K562 (cell line): ENCODE data around the gene CFAP53. TPM values are rescaled to one million over a fixed set of nuclear protein-coding genes. Genes with fewer than 3 reads are reported as not detected.
A peak's percentile ranks its signal among the peaks of the same experiment; 100 is the strongest.

Experiments used
- ATAC-seq: fragments of 200-7000 bp; cut with Tn5 transposase; 3 replicates; pipeline ENCODE4 v1.9.1; 2020; ENCODE audit warnings: moderate library complexity
- BruUV-seq: library from RNA; stranded (reverse); fragments of 400-500 nt; replicated peaks from 2 replicates; lab custom pipeline; 2021; lab: Mats Ljungman, UMichigan
- CTCF ChIA-PET: fragments of 300-600 bp; formaldehyde crosslinking; extraction: SDS; loops from one replicate; lab custom pipeline; 2021; ENCODE audit warnings: low intra/inter-chr PET ratio; lab: Yijun Ruan, JAX
- POLR2A ChIA-PET: fragments of 300-600, 350-650 bp; sonication (Branson Sonifier 250); formaldehyde crosslinking; extraction: SDS; loops from one replicate; lab custom pipeline; 2021; ENCODE audit warnings: antibody characterized with exemption, inconsistent platforms; lab: Yijun Ruan, JAX
- DNase-seq, 4 experiments: peaks; one replicate each; pipeline versions ENCODE4 v3.0.0 to v3.0.0-alpha.2; 2011 to 2018; ENCODE audit warnings: low spot score in 3 of 4, mixed read lengths in 3 of 4; ENCODE audit errors: extremely low read depth in 1 of 4
- FAIRE-seq: peaks from 2 replicates; lab custom pipeline; 2011; peaks lifted over from hg19 to GRCh38; lab: Jason Lieb, UNC
- H2AFZ ChIP-seq: 2 replicates; pipeline ENCODE4 v1.6.0; 2011; ENCODE audit warnings: low read depth, low read length, control low read depth, inconsistent platforms
- H3K27ac ChIP-seq: fragments of 200-600 bp; 3 replicates; pipeline ENCODE4 v1.8.0; 2011; ENCODE audit warnings: low read depth, mild to moderate bottlenecking, control low read depth, inconsistent platforms, low read length, moderate library complexity, mixed read lengths; ENCODE audit errors: extremely low read depth
- H3K27me3 ChIP-seq, 2 experiments: fragments of 300-600 bp in 1 of 2; 2 replicates in 1 of 2; 3 replicates in 1 of 2; pipeline versions ENCODE4 v1.6.0 to v1.8.0; 2011; ENCODE audit warnings: inconsistent platforms in 2 of 2, low read length in 2 of 2, mild to moderate bottlenecking in 1 of 2, mixed read lengths in 1 of 2, moderate library complexity in 1 of 2; ENCODE audit not compliant: control insufficient read depth in 2 of 2, insufficient read depth in 2 of 2
- H3K36me3 ChIP-seq: fragments of 300-600 bp; 3 replicates; pipeline ENCODE4 v1.8.0; 2011; ENCODE audit warnings: mild to moderate bottlenecking, low read length, inconsistent platforms; ENCODE audit not compliant: control insufficient read depth, insufficient read depth
- H3K4me1 ChIP-seq, 2 experiments: fragments of 200-600 bp in 1 of 2; replicated peaks in 1 of 2; 2 replicates in 1 of 2; 3 replicates in 1 of 2; pipeline versions ENCODE4 v1.5.1 to v1.8.0; 2011; ENCODE audit warnings: inconsistent platforms in 2 of 2, low read length in 2 of 2, mild to moderate bottlenecking in 1 of 2, mixed read lengths in 1 of 2, moderate library complexity in 1 of 2; ENCODE audit not compliant: control insufficient read depth in 2 of 2, insufficient read depth in 2 of 2
- H3K4me2 ChIP-seq: 2 replicates; pipeline ENCODE4 v1.6.1; 2011; ENCODE audit warnings: low read length, control low read depth, inconsistent platforms, mixed read lengths; ENCODE audit not compliant: insufficient read depth
- H3K4me3 ChIP-seq: fragments of 200-600 bp; sonication (generic), shearing (Covaris generic); 2 replicates; pipeline ENCODE4 v1.5.1; 2016; ENCODE audit warnings: control low read depth, inconsistent platforms
- H3K79me2 ChIP-seq: fragments of 200-600 bp; 3 replicates; pipeline ENCODE4 v1.8.0; 2011; ENCODE audit warnings: low read length, inconsistent platforms; ENCODE audit not compliant: control insufficient read depth, insufficient read depth
- H3K9ac ChIP-seq, 2 experiments: 2 replicates each; pipeline versions ENCODE4 v1.6.0 to v1.6.1; 2011; ENCODE audit warnings: low read depth in 2 of 2, low read length in 2 of 2, control low read depth in 1 of 2, inconsistent platforms in 1 of 2, mild to moderate bottlenecking in 1 of 2, mixed read lengths in 1 of 2; ENCODE audit not compliant: insufficient read depth in 1 of 2
- H3K9me1 ChIP-seq: one replicate; pipeline ENCODE4 v1.6.0; 2011; ENCODE audit warnings: inconsistent platforms, mild to moderate bottlenecking, low read length, moderate library complexity; ENCODE audit not compliant: control insufficient read depth, insufficient read depth
- H3K9me3 ChIP-seq: replicated peaks from 2 replicates; pipeline ENCODE4 v1.5.1; 2011; ENCODE audit warnings: low read depth, low read length, inconsistent platforms; ENCODE audit not compliant: control insufficient read depth, insufficient read depth
- H4K20me1 ChIP-seq: replicated peaks from 2 replicates; pipeline ENCODE4 v1.6.1; 2011; ENCODE audit warnings: low read length, inconsistent platforms, mixed read lengths; ENCODE audit not compliant: control insufficient read depth, insufficient read depth
- CC2D1A ChIP-seq: fragments of 450-650 bp; IDR thresholded peaks from 2 replicates; pipeline ENCODE4 v1.6.1; 2017; ENCODE audit warnings: mild to moderate bottlenecking
- NFYB ChIP-seq: IDR thresholded peaks from 2 replicates; pipeline ENCODE4 v1.6.1; 2011; ENCODE audit warnings: mild to moderate bottlenecking, moderate library complexity; ENCODE audit not compliant: insufficient read length; ENCODE audit errors: extremely low read depth
- RBFOX2 ChIP-seq: fragments of 200-400 bp; formaldehyde crosslinking; IDR thresholded peaks from 2 replicates; pipeline ENCODE4 v1.6.1; 2017; ENCODE audit warnings: low read depth, mild to moderate bottlenecking, low read length, moderate library complexity
- THAP12 ChIP-seq: fragments of 250-450 bp; sonication (Bioruptor Pico); IDR thresholded peaks from 2 replicates; pipeline ENCODE4 v1.9.0; 2021; ENCODE audit warnings: mild to moderate bottlenecking, inconsistent platforms
- ZC3H8 ChIP-seq: fragments of 450-650 bp; IDR thresholded peaks from 2 replicates; pipeline ENCODE4 v1.6.1; 2017
- ZMIZ1 ChIP-seq, 2 experiments: fragments of 150-350 bp in 1 of 2; IDR thresholded peaks; 2 replicates each; pipeline ENCODE4 v1.6.1; 2012 to 2016; ENCODE audit warnings: low read depth in 2 of 2, low read length in 2 of 2, mild to moderate bottlenecking in 1 of 2, moderate library complexity in 1 of 2
- WGBS: fragments of 100-300 bp; shearing (Covaris generic); methylation state at CpG from one replicate; pipeline ENCODE4 v1.1.6; 2016; ENCODE audit warnings: low coverage, mixed read lengths; ENCODE audit not compliant: insufficient coverage; ENCODE audit errors: missing lambda C conversion rate; 5-methylcytosine and 5-hydroxymethylcytosine counted together
- in situ Hi-C: fragments of 300-500 bp; cut with MboI; formaldehyde crosslinking; loops from 4 replicates; pipeline ENCODE4 v1.15.0; 2018; ENCODE audit warnings: inconsistent platforms, mixed read lengths
- intact Hi-C: fragments of 100-400 bp; cut with micrococcal nuclease; formaldehyde crosslinking; loops from 2 replicates; pipeline ENCODE4 v1.14.2; 2022
- polyA plus RNA-seq, 8 experiments: library from polyadenylated mRNA; depleted of rRNA in 4 of 8; stranded (reverse) in 5 of 8; unstranded in 3 of 8; fragments of >200 nt; fragmentation: Nextera tagmentation in 2 of 8; fragmentation: Illumina TruSeq in 1 of 8; extraction: Ambion mirVana in 2 of 8; extraction: Trizol in 1 of 8; gene quantifications; 2 replicates each; pipeline versions ENCODE4 v1.2.1 to v1.2.3, GENCODE V29; 2011 to 2014; ENCODE audit warnings: inconsistent platforms in 1 of 8, missing spikeins in 1 of 8
- total RNA-seq, 7 experiments: library from RNA; depleted of rRNA in 6 of 7; stranded (reverse); fragments of >200 nt in 6 of 7; fragmentation: Illumina TruSeq in 2 of 7; extraction: Trizol in 2 of 7; gene quantifications; 2 replicates each; pipeline versions ENCODE4 v1.2.1 to v1.2.3, GENCODE V29; 2011 to 2021; ENCODE audit warnings: low replicate concordance in 1 of 7

CFAP53 gene
- total and polyA plus RNA-seq, 9 of the 15 experiments (the other 6 are each of a cell fraction or from before 2014, with no cell fraction given), result 0.21 to 1.9 (median 1.2) TPM

- peak overlapping the region; percentile 95 for H3K4me2 ChIP-seq
- in situ Hi-C loops, result no loop called here
- no peak for FAIRE-seq
- peak overlapping the region; percentile 83 to 95 for H3K9ac ChIP-seq
- no peaks in the 10 kb centered on the region for H3K27me3 ChIP-seq
- H3K27ac ChIP-seq, result peak overlapping the region; percentile 89
- intact Hi-C loops, result loop anchor here (2.0 to 5.0 kb wide), 2 partner anchors 72 to 140 kb away; no protein-coding TSS in a partner anchor
- BruUV-seq, result TSS peak; percentile 49
- peak overlapping the region; percentile 84 for H3K4me3 ChIP-seq
- H3K36me3 ChIP-seq, result peaks cover 44% of the 10 kb centered on the region; the same call in 2 of the 3 replicates
- ChIA-PET CTCF (no interaction called here), POLR2A (no interaction called here)
- H3K79me2 ChIP-seq, result peaks cover 17% of the 10 kb centered on the region
- peak; percentile 6; the same call in 2 of the 3 replicates for ATAC-seq
- TF ChIP-seq ZMIZ1 (IDR thresholded peaks at IDR 0.05; ENCODE audit: low read depth in 2 of 2, low read length in 2 of 2), result no peak
- TF ChIP-seq NFYB, result no peak
- TF ChIP-seq RBFOX2, result peak; percentile 53; the same call in 1 of the 2 replicates
- TF ChIP-seq THAP12, result no peak
- no peak for TF ChIP-seq CC2D1A
- TF ChIP-seq ZC3H8, result no peak
- 0% methylated on average over 6 of the region's 27 CpGs for WGBS
- H4K20me1 ChIP-seq, result no peaks in the 10 kb centered on the region
- peak in 2 of 4 experiments; percentile 29 to 39 for DNase-seq
- peak overlapping the region; percentile 86 for H2AFZ ChIP-seq
- H3K9me3 ChIP-seq, result no peaks in the 10 kb centered on the region
- no peaks in the 10 kb centered on the region for H3K9me1 ChIP-seq
- H3K4me1 ChIP-seq, result peaks cover 3 to 28% of the 10 kb centered on the region in 2 experiments; a peak in 3 of 5 replicates
Measured at GRCh38 chr18:50287028-50287440, 20.7 kb upstream of the CFAP53 start.
